GM21717 (cell line): ENCODE measurements around the gene VSTM2L.

ENCODE experiments used
- ATAC-seq: cut with Tn5 transposase; IDR thresholded peaks from one replicate; pipeline ENCODE4 v1.9.1; 2021; ENCODE audit warnings: mild to moderate bottlenecking, moderate library complexity; ENCODE audit not compliant: unreplicated experiment

VSTM2L gene

GRCh38 chr20:37878835-37879599 lies 23.9 kb upstream of the VSTM2L start:
- ATAC-seq: no peak

GRCh38 chr20:37879843-37880242 lies 23.1 kb upstream of the VSTM2L start:
- ATAC-seq: no peak

- no peak for ATAC-seq
Measured at GRCh38 chr20:37880726-37881591, 22.0 kb upstream of the VSTM2L start.

GRCh38 chr20:37881601-37882343 lies 21.2 kb upstream of the VSTM2L start:
- no peak for ATAC-seq

- no peak for ATAC-seq
Measured at GRCh38 chr20:37882961-37883712, 19.8 kb upstream of the VSTM2L start.

GRCh38 chr20:37885042-37885441 lies 17.9 kb upstream of the VSTM2L start:
- ATAC-seq: no peak

- no peak for ATAC-seq
Measured at GRCh38 chr20:37885593-37886503, 17.1 kb upstream of the VSTM2L start.

GRCh38 chr20:37886851-37887297 lies 16.1 kb upstream of the VSTM2L start:
- no peak for ATAC-seq

- ATAC-seq: no peak
Measured at GRCh38 chr20:37888641-37889040, 14.3 kb upstream of the VSTM2L start.

GRCh38 chr20:37890108-37890507 lies 12.8 kb upstream of the VSTM2L start:
- no peak for ATAC-seq

- no peak for ATAC-seq
Measured at GRCh38 chr20:37890643-37891042, 12.3 kb upstream of the VSTM2L start.

- ATAC-seq: no peak
Measured at GRCh38 chr20:37892001-37892400, 10.9 kb upstream of the VSTM2L start.

GRCh38 chr20:37893566-37894241 lies 9.2 kb upstream of the VSTM2L start:
- ATAC-seq: no peak

GRCh38 chr20:37894454-37894853 lies 8.5 kb upstream of the VSTM2L start:
- no peak for ATAC-seq

GRCh38 chr20:37895166-37895565 lies 7.8 kb upstream of the VSTM2L start:
- no peak for ATAC-seq

GRCh38 chr20:37896932-37897548 lies 5.9 kb upstream of the VSTM2L start:
- ATAC-seq: no peak

GRCh38 chr20:37898233-37899104 lies 4.5 kb upstream of the VSTM2L start:
- no peak for ATAC-seq
